HCT116 (cell line): Measurements from ENCODE around the gene CPNE4. TPM values are rescaled to one million over a fixed set of nuclear protein-coding genes. Genes with fewer than 3 reads are reported as not detected.

Experiments used
- ATAC-seq: fragments of 200-7000 bp; cut with Tn5 transposase; 2 replicates; pipeline ENCODE4 v1.9.1; 2020; ENCODE audit warnings: mild to moderate bottlenecking, moderate library complexity
- BruUV-seq: library from RNA; stranded (reverse); fragments of 400-500 nt; replicated peaks from 2 replicates; lab custom pipeline; 2021; lab: Mats Ljungman, UMichigan
- CTCF ChIA-PET: fragments of 300-600 bp; sonication (Branson Sonifier 250); formaldehyde crosslinking; loops from one replicate; lab custom pipeline; 2021; ENCODE audit warnings: antibody characterized with exemption; lab: Charles Lee
- POLR2A ChIA-PET: fragments of 300-600, 350-600 bp; sonication (Branson Sonifier 250); formaldehyde crosslinking; loops from one replicate; lab custom pipeline; 2021; ENCODE audit warnings: antibody characterized with exemption; lab: Charles Lee
- RAD21 ChIA-PET, 2 experiments: fragments of 300-600 bp; sonication (Branson Sonifier 250); formaldehyde crosslinking; loops; one replicate each; lab custom pipeline; 2023; ENCODE audit warnings: low total read pairs in 2 of 2; ENCODE audit not compliant: uncharacterized antibody in 2 of 2, unreplicated experiment in 2 of 2, low non-redundant PET in 1 of 2; lab: Charles Lee
- DNase-seq: peaks from one replicate; pipeline ENCODE4 v3.0.0-alpha.2; 2010; ENCODE audit warnings: low read depth, low spot score
- H2AFZ ChIP-seq: fragments of 200-600 bp; shearing (Covaris generic), sonication (generic); 2 replicates; pipeline ENCODE4 v1.6.1; 2017; ENCODE audit warnings: low read depth, mixed run types, mixed read lengths, antibody characterized with exemption, low read length; ENCODE audit not compliant: poor library complexity, severe bottlenecking
- H3K27ac ChIP-seq: 2 replicates; pipeline ENCODE4 v1.5.1; 2012; ENCODE audit warnings: low read depth, low read length
- H3K27me3 ChIP-seq: fragments of 200-600 bp; sonication (generic); 2 replicates; pipeline ENCODE4 v1.6.1; 2016; ENCODE audit warnings: mixed run types, low read length, mixed read lengths; ENCODE audit not compliant: insufficient read depth
- H3K36me3 ChIP-seq, 2 experiments: fragments of 200-500 bp in 1 of 2; fragments of 200-600 bp in 1 of 2; sonication (Bioruptor generic) in 1 of 2; sonication (generic) in 1 of 2; 2 replicates each; pipeline versions ENCODE4 v1.5.1 to v1.6.1; 2014 to 2016; ENCODE audit warnings: low read length in 2 of 2, inconsistent platforms in 1 of 2, mixed read lengths in 1 of 2, mixed run types in 1 of 2; ENCODE audit not compliant: insufficient read depth in 2 of 2, control insufficient read depth in 1 of 2
- H3K4me1 ChIP-seq, 2 experiments: fragments of 200-600 bp in 1 of 2; sonication (generic) in 1 of 2; 2 replicates each; pipeline versions ENCODE4 v1.5.1 to v1.6.1; 2012 to 2017; ENCODE audit warnings: low read length in 2 of 2, inconsistent platforms in 1 of 2, mild to moderate bottlenecking in 1 of 2, mixed read lengths in 1 of 2, mixed run types in 1 of 2, moderate library complexity in 1 of 2; ENCODE audit not compliant: insufficient read depth in 2 of 2, control insufficient read depth in 1 of 2
- H3K4me2 ChIP-seq: fragments of 200-600 bp; sonication (generic); 2 replicates; pipeline ENCODE4 v1.6.1; 2017; ENCODE audit warnings: mixed run types, low read length, mixed read lengths
- H3K4me3 ChIP-seq, 2 experiments: fragments of 200-600 bp in 1 of 2; sonication (generic) in 1 of 2; replicated peaks in 1 of 2; 2 replicates each; pipeline ENCODE4 v1.5.1; 2011 to 2016; ENCODE audit warnings: low read length in 2 of 2, control low read depth in 1 of 2, low read depth in 1 of 2, mild to moderate bottlenecking in 1 of 2, mixed read lengths in 1 of 2, mixed run types in 1 of 2
- H3K79me2 ChIP-seq: fragments of 200-600 bp; sonication (generic); 2 replicates; pipeline ENCODE4 v1.6.1; 2017; ENCODE audit warnings: mild to moderate bottlenecking, mixed run types, low read length, moderate library complexity, mixed read lengths; ENCODE audit not compliant: insufficient read depth
- H3K9ac ChIP-seq: fragments of 200-600 bp; sonication (generic); 2 replicates; pipeline ENCODE4 v1.6.1; 2016; ENCODE audit warnings: low read length, mixed read lengths
- H3K9me2 ChIP-seq: fragments of 200-600 bp; sonication (generic), shearing (Covaris generic); 2 replicates; pipeline ENCODE4 v1.6.1; 2017; ENCODE audit warnings: mixed run types, mild to moderate bottlenecking, moderate library complexity; ENCODE audit not compliant: insufficient read depth
- H3K9me3 ChIP-seq, 2 experiments: fragments of 200-500 bp in 1 of 2; fragments of 200-600 bp in 1 of 2; sonication (Bioruptor generic) in 1 of 2; sonication (generic) in 1 of 2; 2 replicates each; pipeline ENCODE4 v1.6.1; 2014 to 2017; ENCODE audit warnings: low read length in 2 of 2, mixed read lengths in 2 of 2, inconsistent platforms in 1 of 2, low read depth in 1 of 2, mild to moderate bottlenecking in 1 of 2, mixed run types in 1 of 2, moderate library complexity in 1 of 2; ENCODE audit not compliant: control insufficient read depth in 1 of 2, insufficient read depth in 1 of 2
- H4K20me1 ChIP-seq: fragments of 200-600 bp; sonication (generic), shearing (Covaris generic); 2 replicates; pipeline ENCODE4 v1.6.1; 2017; ENCODE audit warnings: mixed run types, mild to moderate bottlenecking, moderate library complexity; ENCODE audit not compliant: insufficient read depth
- CBX3 ChIP-seq: IDR thresholded peaks from 2 replicates; pipeline ENCODE4 v1.6.1; 2012; ENCODE audit warnings: low read depth
- ELF1 ChIP-seq: IDR thresholded peaks from 2 replicates; pipeline ENCODE4 v1.6.1; 2012; ENCODE audit warnings: low read depth, borderline replicate concordance
- EZH2 ChIP-seq: fragments of 200-600 bp; sonication (generic); IDR thresholded peaks from 2 replicates; pipeline ENCODE4 v1.6.1; 2017; ENCODE audit warnings: antibody characterized with exemption, mixed run types
- EZH2phosphoT487 ChIP-seq: fragments of 200-600 bp; IDR thresholded peaks from 2 replicates; pipeline ENCODE4 v1.6.1; 2018; ENCODE audit warnings: antibody characterized with exemption, borderline replicate concordance
- FOSL1 ChIP-seq: IDR thresholded peaks from 2 replicates; pipeline ENCODE4 v1.6.1; 2012; ENCODE audit warnings: low read depth
- JUND ChIP-seq: IDR thresholded peaks from 2 replicates; pipeline ENCODE4 v1.6.1; 2012
- MAX ChIP-seq: IDR thresholded peaks from 2 replicates; pipeline ENCODE4 v1.6.1; 2012
- POLR2AphosphoS5 ChIP-seq: IDR thresholded peaks from 2 replicates; pipeline ENCODE4 v1.6.1; 2011; ENCODE audit warnings: mild to moderate bottlenecking, low read depth, low read length, moderate library complexity
- RAD21 ChIP-seq: IDR thresholded peaks from 2 replicates; pipeline ENCODE4 v1.6.1; 2012; ENCODE audit warnings: low read depth, mild to moderate bottlenecking
- SRF ChIP-seq: IDR thresholded peaks from 2 replicates; pipeline ENCODE4 v1.6.1; 2012; ENCODE audit warnings: low read depth
- TCF7L2 ChIP-seq: IDR thresholded peaks from 2 replicates; pipeline ENCODE4 v1.7.0; 2011; ENCODE audit warnings: borderline replicate concordance, inconsistent platforms; ENCODE audit not compliant: insufficient read depth, insufficient read length; ENCODE audit errors: extremely low read depth
- YY1 ChIP-seq: IDR thresholded peaks from 2 replicates; pipeline ENCODE4 v1.6.1; 2011; ENCODE audit warnings: low read length, low read depth, moderate library complexity, mild to moderate bottlenecking; ENCODE audit not compliant: insufficient replicate concordance; ENCODE audit errors: extremely low read depth
- ZFX ChIP-seq: fragments of 450-650 bp; IDR thresholded peaks from 2 replicates; pipeline ENCODE4 v1.6.1; 2017
- ZNF274 ChIP-seq: fragments of 200-500 bp; sonication (Bioruptor generic); IDR thresholded peaks from 2 replicates; pipeline ENCODE4 v1.6.1; 2014; ENCODE audit warnings: mild to moderate bottlenecking, low read depth, low read length, inconsistent platforms
- intact Hi-C: fragments of 100-400 bp; cut with micrococcal nuclease; formaldehyde crosslinking; loops from 2 replicates; pipeline ENCODE4 v1.10.0; 2022
- total RNA-seq: library from RNA; stranded (reverse); gene quantifications from one replicate; pipeline ENCODE4 v1.2.1, GENCODE V29; 2021; ENCODE audit not compliant: unreplicated experiment

The CPNE4 gene
- total RNA-seq, 1 experiment from 2014 or later: not detected

- DNase-seq (no peak), ATAC-seq (no peak)
- Histone ChIP-seq H3K27me3 (peaks cover 21% of the 10 kb centered on the region), H3K27ac (no peak overlapping the region), H3K4me2 (no peak overlapping the region), H3K9me3 (no peaks in the 10 kb centered on the region), H3K79me2 (no peaks in the 10 kb centered on the region), H3K4me1 (no peaks in the 10 kb centered on the region), H3K9me2 (no peaks in the 10 kb centered on the region), H4K20me1 (no peaks in the 10 kb centered on the region), H3K36me3 (no peaks in the 10 kb centered on the region), H2AFZ (no peak overlapping the region), H3K4me3 (no peak overlapping the region), H3K9ac (no peak overlapping the region)
- no peak for TF ChIP-seq EZH2
- TF ChIP-seq SRF: no peak
- no peak for TF ChIP-seq MAX
- TF ChIP-seq ZFX: no peak
- no peak for TF ChIP-seq RAD21
- no peak for TF ChIP-seq YY1
- no peak for TF ChIP-seq JUND
- no peak for TF ChIP-seq ELF1
- TF ChIP-seq CBX3: no peak
- no peak for TF ChIP-seq FOSL1
- no peak for TF ChIP-seq TCF7L2
- no peak for TF ChIP-seq POLR2AphosphoS5
- no TSS peak for BruUV-seq
- RAD21 ChIA-PET: no interaction called here
- intact Hi-C loops: no loop called here
- POLR2A ChIA-PET: no interaction called here
- CTCF ChIA-PET: no interaction called here
These were observed 404.0 kb downstream of the CPNE4 start for GRCh38 chr3:131630807-131631206.

GRCh38 chr3:131630097-131630496 lies 404.7 kb downstream of the CPNE4 start:
- Histone ChIP-seq H3K4me1 (no peaks in the 10 kb centered on the region), H3K36me3 (no peaks in the 10 kb centered on the region), H3K27me3 (peaks cover 23% of the 10 kb centered on the region), H3K4me3 (no peak overlapping the region), H3K9ac (no peak overlapping the region), H3K79me2 (no peaks in the 10 kb centered on the region)
- CTCF ChIA-PET: no interaction called here
- TF ChIP-seq JUND (no peak), EZH2phosphoT487 (no peak), EZH2 (no peak), ZNF274 (no peak)
- TF ChIP-seq, all 23 proteins: peak for 0
- intact Hi-C loops: no loop called here
- Histone ChIP-seq H3K9me2 (no peaks in the 10 kb centered on the region), H4K20me1 (no peaks in the 10 kb centered on the region), H2AFZ (no peak overlapping the region), H3K9me3 (no peaks in the 10 kb centered on the region), H3K27ac (no peak overlapping the region), H3K4me2 (no peak overlapping the region)
- POLR2A ChIA-PET: no interaction called here
- no TSS peak for BruUV-seq
- no peak for ATAC-seq
- DNase-seq: no peak
- RAD21 ChIA-PET: no interaction called here
